ENCODE data around the gene PTPRZ1.

The PTPRZ1 gene

DNA sequence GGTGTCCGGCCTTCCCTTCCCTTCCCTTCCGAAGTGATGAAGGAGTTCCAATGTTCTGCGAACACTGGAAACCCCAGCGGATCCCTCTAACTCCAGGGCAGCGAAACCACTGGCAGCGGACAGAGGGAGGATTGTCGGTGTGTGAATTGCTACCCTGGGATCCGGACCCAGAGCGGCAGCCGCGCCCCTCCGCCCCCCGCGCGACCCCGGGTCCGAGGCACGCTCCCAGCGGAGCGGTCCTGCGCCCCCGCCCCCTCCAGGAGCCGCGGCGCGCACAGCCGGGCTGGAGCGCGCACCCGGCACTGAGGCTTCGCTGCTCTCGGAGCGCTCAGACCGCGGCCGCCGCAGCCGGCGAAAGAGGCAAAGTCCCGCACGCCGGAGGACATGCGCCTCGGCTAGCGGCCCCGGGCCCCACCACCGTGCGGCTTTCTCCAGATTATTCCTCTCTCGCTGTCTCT, at the start of gene PTPRZ1:
PTPRZ1 (plus strand) TSS at position 331 of the 458 bp plus-strand sequence. CDS start 339 bp downstream, outside the sequence.
- DNase-seq = no peak

DNA sequence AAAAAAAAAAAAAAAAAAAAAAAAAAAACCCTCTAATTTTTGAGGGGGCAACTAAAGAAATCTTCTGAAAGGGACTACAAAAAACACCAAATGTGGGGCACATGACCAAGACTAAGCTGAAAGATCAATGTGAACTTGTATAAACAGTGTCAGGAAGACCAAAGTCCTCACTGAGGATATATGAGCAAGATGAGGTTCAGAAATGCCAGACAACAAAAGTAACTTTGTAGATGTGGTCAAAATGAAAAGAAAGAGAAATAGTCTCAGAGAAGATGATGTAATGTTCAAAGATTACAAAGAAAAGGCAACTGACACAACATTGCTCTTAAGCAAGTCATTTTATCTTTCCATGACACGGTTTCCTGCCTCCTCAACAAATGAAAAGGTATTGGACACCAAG, 48.7 kb upstream of the PTPRZ1 start:
- DNase-seq = no peak

DNA sequence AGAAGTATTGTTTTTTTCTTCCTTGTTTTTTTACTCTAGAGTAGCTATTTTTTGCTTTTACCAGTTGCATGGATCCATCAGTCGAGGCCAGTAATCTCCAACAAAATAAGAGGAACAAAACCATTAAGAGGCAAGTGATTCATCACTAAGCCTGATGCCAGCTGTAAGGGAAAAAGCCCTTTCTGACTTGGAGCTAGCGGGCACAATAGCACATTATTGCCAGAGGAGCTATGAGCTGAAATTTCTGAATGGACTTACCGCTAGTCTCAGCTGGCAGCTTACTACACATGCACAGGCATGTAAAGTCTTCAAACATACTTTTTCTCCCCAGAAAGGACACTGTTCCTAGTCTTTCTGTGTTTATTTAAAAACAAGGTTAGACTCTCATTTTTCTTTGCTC, 41.6 kb upstream of the PTPRZ1 start:
- no peak for DNase-seq

DNA sequence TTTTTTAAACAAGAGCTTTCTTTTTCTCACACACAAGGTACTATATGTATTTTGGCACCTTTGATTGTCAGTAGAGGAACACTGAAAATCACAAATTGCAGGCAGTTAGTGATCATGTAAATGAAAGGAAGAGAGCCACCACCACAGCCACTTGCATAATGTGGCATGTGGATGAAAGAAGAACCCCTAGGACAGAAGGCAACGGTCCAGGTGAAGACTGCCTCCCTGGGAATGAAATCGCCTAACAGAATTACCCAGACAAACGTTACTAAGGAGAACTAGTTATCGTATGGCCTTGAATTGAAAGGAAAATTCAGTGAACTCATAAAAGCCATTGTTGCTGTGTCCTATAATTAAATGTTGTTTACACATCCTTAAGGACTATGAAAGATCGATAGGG, 41.2 kb upstream of the PTPRZ1 start:
- DNase-seq = no peak

DNA sequence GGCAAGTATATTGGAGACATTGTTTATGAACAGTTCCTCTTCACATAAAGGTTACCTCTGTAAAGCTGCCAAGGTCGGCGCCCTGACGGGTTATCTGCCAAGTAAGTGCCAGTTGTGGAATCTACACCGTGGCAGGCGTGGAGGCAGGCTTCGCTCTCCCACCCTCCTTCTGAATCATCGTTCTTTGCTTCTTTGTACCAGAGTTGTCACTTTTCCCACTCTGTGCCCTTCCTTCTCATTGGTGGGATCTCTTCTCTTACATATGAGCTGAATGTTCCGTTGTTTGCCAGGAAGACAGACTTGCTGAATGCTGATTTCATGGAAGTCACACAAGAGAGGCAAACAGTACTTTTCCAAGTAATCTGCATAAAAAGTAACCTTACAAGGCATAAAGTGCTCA, 40.6 kb upstream of the PTPRZ1 start:
- no peak for DNase-seq

DNA sequence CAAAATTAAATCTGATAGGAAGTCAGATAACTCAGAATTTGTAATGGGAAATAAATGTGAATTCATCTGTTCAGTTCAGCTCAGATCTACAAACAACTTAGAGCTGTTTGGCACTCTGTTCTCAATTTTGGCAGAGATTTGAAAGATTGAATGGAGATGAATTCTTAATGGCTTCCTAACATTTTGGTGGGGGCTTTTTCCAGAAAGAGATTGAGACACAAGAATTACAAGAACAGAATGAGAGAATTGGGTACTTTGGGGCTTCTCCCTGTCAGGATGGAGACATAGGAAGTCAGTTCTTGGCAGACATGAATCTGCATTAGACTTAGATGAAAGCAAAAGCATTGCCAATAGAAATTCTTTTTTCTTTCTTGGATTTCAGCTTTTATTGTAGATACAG, 39.0 kb upstream of the PTPRZ1 start:
- no peak for DNase-seq

DNA sequence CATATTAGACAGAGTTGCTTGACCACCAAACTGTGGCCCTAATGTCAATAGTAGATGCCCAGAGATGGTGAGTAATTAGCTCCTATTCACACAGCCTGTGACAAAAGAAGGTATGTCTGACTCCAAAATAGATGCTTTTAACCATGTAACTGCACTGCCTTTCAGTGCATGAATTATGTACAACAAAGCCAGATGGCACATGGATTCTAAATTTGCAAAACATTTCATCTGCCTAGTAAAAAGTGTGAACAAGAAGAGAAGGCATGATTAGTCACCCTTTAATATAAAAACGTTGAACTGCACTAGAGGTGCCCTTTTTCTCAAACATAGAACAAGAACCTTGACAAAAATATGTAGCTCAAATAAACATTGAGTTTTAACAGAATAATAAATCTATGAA, 35.5 kb upstream of the PTPRZ1 start:
- DNase-seq = no peak

DNA sequence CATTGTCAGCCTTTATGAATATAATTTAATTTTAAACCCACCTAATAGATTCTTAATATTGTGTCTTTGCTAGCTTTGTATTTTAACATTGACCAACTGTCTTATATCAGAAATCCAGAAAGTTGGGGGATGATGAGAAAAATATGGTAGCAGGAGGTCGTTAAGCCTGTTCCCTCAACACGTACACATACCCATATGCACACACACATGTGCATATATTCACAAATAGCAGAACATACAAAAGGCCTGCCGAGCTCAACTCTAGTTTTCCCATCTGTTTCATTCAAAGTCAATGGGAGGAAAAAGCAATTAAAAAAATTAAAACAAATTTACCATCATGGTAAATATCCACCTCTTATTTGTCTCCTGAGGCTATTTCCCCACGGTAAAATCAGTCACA, 25.9 kb upstream of the PTPRZ1 start:
- DNase-seq = no peak

DNA sequence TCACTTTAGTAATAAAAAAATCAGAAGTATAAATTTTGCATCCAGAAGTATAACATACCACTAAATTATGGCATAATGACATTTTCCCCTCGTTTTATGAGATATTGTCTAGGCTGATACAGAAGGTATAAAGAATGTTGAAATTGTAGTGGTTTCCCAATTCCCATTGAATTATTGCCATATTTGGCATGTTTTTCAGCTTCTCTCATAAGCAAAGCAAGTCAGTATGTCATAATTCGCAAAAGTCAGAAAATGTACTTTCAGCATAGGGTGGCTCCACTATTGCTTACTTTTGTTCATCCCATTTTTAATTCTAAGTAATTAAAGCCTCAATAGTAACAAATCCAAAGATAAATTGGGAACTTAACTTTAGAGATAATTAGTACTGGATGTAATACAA, 19.7 kb upstream of the PTPRZ1 start:
- DNase-seq = no peak

DNA sequence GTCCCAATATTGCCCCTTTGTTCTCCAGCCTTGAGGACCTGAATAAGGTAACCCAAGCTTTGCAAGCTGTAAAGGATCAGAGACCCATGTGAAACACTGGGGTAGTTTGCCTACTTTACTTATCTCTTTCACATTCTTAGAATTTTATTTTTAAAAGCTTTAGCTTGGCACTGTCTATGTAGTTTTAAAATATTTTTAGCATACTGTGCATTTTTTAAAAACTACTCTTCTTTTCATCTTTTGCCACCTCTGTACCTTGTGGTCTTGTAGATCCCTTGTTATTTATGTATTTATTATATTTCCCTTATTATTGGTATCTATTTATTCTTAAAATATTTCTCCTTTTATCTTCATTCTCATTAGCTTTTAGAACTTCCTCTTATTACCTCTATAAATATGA, 12.0 kb upstream of the PTPRZ1 start:
- no peak for DNase-seq

DNA sequence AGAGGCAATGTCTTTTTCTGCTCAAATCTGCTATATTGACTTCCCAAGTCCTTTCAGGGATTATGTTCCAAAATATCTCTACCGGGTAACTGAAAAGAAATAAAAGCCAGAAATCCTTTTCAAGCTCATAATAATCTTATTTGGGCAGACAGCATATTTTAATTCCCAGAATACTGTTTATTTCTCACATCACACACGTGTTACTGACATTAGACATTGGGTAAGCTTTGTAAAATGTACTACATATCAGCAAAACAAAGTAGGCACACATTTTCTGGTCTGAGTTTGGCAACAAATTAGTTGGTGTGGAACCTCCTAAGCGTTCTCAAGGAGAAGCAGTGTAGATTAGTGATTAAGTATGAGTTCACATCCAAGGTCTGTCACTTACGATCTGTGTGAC, 10.4 kb upstream of the PTPRZ1 start:
- DNase-seq = no peak

DNA sequence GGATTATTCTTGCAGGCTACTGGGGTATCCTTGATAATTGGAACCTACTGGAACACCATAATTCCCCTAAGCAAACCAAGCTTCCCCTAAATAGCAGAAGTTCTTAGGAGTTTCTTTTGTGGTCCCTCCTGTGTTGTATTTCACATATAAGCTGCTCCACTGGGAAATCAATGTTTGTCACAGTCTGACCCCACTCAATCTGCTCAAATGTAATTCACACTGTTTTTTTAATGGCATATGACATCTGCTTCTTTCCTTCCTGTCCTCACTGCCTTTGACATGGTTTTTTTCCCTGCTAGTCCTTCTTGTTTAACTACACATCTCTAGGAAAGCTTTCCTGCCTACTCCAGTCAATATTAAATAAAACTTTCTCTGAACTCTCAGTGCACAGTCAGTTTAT, 1.8 kb upstream of the PTPRZ1 start:
- DNase-seq = no peak

DNA sequence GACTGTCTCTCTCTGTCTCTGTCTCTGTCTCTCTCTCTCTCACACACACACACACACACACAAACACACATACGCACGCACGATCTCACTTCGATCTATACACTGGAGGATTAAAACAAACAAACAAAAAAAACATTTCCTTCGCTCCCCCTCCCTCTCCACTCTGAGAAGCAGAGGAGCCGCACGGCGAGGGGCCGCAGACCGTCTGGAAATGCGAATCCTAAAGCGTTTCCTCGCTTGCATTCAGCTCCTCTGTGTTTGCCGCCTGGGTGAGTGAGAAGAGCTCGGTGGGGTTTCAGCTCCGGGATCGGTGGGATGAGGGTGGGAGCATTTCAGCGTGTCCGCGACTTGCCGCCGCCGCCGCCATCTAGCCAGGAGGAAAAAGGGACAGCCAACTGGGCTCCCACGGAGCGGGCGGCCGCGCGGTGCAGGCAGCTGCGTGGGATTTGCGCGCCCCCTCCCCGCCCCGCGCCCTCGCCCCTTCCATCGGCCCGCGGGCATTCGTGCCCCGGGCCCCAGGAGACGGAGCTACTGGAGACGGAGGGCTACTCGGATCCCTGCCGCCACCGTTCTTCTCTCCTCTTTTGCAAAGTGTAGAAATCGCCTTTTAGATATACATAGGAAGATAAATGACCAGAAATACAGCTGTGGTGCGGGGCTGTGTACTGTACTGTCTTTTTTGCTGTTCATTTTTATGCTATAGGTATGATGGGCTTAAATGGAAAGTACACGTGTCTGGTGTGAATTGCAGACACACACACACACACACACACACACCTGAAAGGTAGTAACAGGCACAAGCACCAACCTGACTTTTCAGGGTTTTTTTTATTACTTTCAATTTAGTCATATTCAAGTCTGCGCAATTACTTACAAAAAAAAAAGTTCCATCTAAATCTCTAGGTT, 581 bp downstream of the PTPRZ1 start:
- DNase-seq = no peak

DNA sequence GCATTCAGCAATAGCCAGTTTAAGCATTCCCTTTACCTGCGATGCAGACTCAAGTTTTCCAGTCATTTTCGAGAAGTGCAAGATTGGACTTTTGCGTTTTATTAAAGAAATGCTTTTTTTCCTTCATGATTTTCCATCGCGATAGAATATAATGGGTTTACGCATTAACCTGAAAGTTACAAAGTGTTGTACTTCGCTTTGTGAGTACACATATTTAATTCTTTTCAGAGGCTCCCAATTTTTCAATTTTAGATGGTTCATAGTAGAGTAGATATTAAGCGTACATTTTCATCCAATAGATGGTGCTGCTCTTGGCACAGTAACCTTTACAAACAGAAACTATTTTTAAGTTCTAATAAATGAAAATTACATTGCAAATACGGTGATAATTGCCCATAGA, 1.3 kb downstream of the PTPRZ1 start:
- DNase-seq = no peak

DNA sequence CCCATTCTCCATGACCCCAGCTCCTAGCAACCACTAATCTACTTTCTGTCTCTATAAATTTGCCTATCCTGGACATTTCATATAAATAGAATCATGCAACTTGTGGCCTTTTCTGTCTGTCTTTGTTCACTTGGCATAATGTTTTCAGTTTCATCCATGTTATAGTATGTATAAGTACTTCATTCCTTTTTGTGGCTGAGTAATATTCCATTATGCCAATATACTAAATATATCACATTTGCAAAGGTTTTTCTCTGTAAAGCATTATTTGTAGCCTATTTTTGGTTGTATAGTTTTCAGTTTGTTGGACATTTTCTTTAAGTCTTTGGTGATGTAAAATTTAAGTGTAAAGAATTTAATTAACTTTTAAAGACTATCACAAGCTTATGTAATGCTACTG, 2.2 kb downstream of the PTPRZ1 start:
- no peak for DNase-seq

DNA sequence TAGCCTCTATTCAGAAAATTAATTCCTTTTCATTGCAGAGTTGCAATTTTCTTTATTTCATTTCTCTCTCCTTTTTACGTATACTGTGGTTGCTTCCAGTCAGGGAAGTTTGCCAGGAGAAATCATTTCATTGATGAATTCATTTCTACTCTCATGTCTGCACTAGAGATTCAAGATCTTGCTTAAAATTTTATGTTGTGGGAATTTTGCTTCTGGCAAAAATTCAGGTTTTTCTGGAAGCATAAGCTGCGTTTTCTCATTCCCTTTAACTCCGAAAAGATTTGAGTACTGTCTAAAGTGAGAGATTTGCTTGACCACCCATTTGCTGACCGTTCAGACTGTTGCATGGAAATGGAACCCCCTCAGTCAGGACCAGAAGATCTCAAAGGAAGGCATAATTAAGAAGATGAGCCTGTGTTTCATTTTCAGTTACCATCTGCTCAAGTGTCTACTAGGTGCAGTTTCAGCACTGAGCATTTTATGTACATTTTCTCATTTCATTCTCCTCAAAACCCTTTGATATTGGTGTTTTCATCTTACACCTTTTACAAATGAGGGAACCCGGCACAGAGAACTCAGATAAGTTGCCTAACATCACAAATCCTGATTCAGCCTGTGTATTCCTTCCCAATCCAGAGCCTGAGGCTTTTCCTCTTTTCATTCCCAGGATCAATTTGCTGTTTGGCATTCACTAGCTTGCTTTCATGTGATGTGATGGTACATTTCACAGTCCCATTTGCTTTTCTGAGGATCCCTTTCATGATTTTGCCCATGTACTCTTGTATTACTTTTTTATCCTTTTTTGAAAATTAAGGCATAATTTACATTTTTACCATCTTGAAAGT, 3.9 kb downstream of the PTPRZ1 start:
- DNase-seq = no peak

DNA sequence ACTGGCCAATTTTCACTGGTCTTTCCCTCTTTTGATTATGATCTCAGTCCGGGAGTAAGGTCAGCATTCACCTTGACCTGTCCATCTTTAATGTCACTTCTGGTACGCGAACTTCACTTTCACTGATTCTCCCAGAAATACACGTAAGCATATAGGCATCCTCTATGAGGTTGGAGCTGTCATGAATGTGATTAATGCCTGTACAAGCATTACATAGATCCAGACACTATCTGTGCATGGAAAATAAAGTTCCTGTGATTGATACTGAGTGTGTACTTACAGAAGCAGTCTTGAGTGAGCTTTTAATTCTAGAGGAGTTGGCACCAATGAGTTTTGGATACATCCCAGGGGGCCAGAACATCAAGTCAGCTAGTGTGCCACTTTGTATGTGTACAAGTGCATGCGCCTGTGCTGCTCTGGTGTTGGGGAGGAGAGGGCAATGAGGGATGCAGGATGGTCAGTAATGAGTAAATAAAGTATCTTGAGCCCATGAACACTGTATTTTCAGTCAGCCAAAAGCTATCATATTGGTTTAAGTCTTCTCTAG, 6.0 kb downstream of the PTPRZ1 start:
- DNase-seq = no peak

DNA sequence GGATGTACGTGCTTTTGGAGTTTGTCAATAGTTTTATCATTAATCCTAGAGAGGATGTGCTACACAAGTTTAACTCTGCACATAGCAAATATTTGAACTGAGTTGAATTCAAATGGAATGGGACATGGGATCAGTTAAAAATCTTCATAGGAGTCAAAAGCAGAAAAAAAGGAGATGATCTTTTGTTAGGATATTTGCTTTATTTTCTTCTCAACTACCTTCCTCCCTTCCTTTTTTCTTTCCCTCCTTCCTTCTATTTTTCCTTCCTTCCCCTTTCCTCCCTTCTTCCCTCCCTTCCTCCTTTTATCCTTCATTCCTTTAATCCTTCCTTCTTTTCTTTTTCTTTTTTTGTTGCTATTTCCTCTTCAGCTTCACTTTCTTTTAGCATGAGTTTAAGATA, 6.6 kb downstream of the PTPRZ1 start:
- no peak for DNase-seq

DNA sequence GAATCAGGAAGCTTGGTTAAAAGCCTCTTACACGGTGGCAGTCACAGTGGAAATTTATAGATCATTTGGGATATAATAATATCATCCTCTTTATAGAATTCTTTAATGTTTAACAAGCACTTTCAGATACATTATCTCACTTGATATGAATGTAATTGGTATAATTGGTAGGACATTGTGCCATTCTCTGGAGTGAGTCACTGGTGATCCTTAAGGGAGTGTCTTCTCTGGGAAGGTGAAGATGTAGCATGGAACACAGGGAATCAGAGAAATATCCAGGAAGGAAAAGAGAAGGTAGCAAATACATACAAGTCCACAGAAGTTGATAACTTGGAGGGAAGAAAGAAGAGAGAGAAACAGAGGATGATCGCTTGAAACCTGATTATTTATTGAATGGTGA, 9.8 kb downstream of the PTPRZ1 start:
- no peak for DNase-seq

DNA sequence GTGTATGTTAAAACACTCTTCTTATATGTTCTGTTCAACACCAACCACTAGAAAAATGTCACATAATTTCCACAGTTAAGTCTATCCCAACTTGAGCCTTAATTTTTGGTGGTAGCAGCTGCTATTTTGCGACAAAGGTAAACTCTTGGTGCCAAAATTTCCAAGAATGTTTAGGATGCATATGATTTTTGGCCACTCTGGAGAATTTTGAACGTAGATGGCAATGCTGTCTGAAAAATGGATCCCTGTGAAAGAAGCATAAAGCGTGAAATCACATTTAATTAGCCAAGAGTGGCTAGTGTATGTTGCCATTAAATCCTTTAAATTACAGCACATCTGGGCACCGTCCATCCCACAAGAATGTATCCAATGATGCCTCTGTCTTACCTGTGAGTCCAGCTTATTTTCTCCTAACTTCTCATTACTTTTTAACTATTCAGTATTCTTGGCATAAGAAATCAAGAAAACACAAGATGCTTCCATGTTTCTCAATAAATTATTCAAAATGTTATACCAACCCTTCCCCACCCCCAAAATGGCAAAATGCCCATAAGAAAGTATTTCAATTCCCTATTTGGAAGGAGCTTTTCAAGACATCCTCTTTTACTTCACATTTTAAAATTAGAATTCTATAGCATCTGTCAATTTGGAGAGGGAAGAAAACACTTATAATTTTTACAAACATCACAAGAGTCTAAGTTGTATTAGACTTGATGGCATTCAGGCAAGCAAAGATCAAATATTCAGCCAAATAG, 12.4 kb downstream of the PTPRZ1 start:
- no peak for DNase-seq

DNA sequence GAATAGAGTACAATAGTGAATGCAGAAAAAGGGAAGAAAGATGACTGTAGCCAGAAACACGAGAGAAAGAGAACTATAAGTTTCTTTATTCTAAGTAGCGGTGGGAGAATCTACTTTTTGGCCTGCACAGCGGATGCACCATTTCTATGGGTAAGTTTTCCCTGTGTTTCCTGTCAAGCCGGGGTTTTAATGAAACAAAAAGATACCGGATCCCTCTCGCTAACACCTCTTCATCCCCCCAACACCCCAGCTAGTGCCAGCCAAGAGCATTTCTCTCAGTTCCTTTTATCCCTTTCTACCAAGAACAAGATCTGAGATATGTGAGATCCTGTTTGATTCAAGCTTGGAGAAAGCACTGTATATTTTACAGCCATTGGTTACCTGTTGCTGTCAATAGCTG, 14.7 kb downstream of the PTPRZ1 start:
- no peak for DNase-seq

DNA sequence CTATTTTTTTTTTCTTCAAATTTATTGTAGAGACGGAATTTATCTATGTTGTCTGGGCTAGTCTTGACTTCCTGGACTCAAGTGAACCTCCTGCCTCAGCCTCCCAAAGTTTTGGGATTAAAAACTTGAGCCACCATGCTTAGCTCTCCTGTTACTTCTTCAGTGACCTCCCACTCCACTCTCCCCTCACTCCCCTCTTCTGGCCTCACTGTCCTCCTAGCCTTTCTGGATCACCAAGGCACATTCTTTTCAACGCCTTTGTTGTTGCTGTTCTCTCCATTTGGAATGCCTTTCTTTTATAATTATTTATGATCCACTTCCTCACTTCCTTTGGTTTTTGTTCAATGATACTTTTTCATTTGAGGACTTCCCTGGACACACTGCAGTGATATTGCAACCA, 17.9 kb downstream of the PTPRZ1 start:
- DNase-seq = no peak

DNA sequence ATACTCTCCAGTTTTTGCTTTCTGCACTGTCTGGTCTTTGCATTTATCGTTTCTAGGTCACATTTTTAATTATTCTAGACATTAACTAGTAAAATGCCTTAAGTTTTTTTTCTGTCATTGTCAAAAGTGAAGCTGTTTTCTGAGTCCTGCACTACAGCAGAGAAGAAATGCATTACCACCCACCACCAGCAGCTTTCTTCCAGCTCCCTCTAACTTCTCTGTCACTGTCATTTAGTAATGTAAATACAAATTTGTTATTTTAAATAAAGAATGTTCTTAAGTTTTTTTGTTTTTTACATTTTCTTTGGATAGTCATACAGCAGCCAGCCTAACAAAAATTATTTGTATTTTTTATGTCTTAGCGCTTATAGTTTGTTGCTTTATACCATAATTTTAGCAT, 18.8 kb downstream of the PTPRZ1 start:
- no peak for DNase-seq

Measured in RPMI8226 (cell line).